ENCODE data around the gene ANO2.

ANO2 gene

GRCh38 chr12:5916785-5917290, 28.2 kb downstream of the ANO2 start:
- DNase-seq (ENCODE audit: low read depth), result no peak

GRCh38 chr12:5915511-5915910, 29.5 kb downstream of the ANO2 start:
- no peak for DNase-seq (ENCODE audit: low read depth)

GRCh38 chr12:5914387-5915149, 30.5 kb downstream of the ANO2 start:
- DNase-seq (ENCODE audit: low read depth), result no peak

- DNase-seq (ENCODE audit: low read depth), result no peak
Observed at GRCh38 chr12:5913387-5913786, 31.7 kb downstream of the ANO2 start.

GRCh38 chr12:5912437-5913334, 32.4 kb downstream of the ANO2 start:
- no peak for DNase-seq (ENCODE audit: low read depth)

- no peak for DNase-seq (ENCODE audit: low read depth)
Observed at GRCh38 chr12:5912011-5912410, 33.0 kb downstream of the ANO2 start.

- DNase-seq (ENCODE audit: low read depth), result no peak
Observed at GRCh38 chr12:5910790-5911548, 34.1 kb downstream of the ANO2 start.

GRCh38 chr12:5909560-5909959, 35.5 kb downstream of the ANO2 start:
- DNase-seq (ENCODE audit: low read depth), result no peak

GRCh38 chr12:5908251-5908650, 36.8 kb downstream of the ANO2 start:
- no peak for DNase-seq (ENCODE audit: low read depth)

- DNase-seq (ENCODE audit: low read depth), result no peak
Observed at GRCh38 chr12:5907807-5908206, 37.3 kb downstream of the ANO2 start.

- no peak for DNase-seq (ENCODE audit: low read depth)
Observed at GRCh38 chr12:5905757-5906156, 39.3 kb downstream of the ANO2 start.

GRCh38 chr12:5904969-5905368, 40.1 kb downstream of the ANO2 start:
- no peak for DNase-seq (ENCODE audit: low read depth)

- DNase-seq (ENCODE audit: low read depth), result no peak
Observed at GRCh38 chr12:5904441-5904840, 40.6 kb downstream of the ANO2 start.

GRCh38 chr12:5902736-5903135, 42.3 kb downstream of the ANO2 start:
- DNase-seq (ENCODE audit: low read depth), result no peak

GRCh38 chr12:5901416-5901815, 43.6 kb downstream of the ANO2 start:
- no peak for DNase-seq (ENCODE audit: low read depth)

GRCh38 chr12:5900533-5901205, 44.4 kb downstream of the ANO2 start:
- no peak for DNase-seq (ENCODE audit: low read depth)

- no peak for DNase-seq (ENCODE audit: low read depth)
Observed at GRCh38 chr12:5900076-5900475, 45.0 kb downstream of the ANO2 start.

- no peak for DNase-seq (ENCODE audit: low read depth)
Observed at GRCh38 chr12:5899675-5900074, 45.4 kb downstream of the ANO2 start.

- DNase-seq (ENCODE audit: low read depth), result no peak
Observed at GRCh38 chr12:5898874-5899273, 46.2 kb downstream of the ANO2 start.

- no peak for DNase-seq (ENCODE audit: low read depth)
Observed at GRCh38 chr12:5889381-5890047, 55.5 kb downstream of the ANO2 start.

GRCh38 chr12:5888816-5889315, 56.2 kb downstream of the ANO2 start:
- no peak for DNase-seq (ENCODE audit: low read depth)
